ENCODE measurements around the gene PANK2.

Gene PANK2

GRCh38 chr20:3919352-3919751, 30.2 kb downstream of the PANK2 start:
- TF ChIP-seq CTCF (conservative IDR thresholded peaks at IDR 0.05; ENCODE audit: control insufficient read depth, insufficient read depth, low read depth, low read length) = no peak

GRCh38 chr20:3922223-3922982, 33.2 kb downstream of the PANK2 start:
- no peak for DNase-seq (ENCODE audit: low read depth)
- no peak for TF ChIP-seq CTCF (conservative IDR thresholded peaks at IDR 0.05; ENCODE audit: control insufficient read depth, insufficient read depth, low read depth, low read length)
- no peak overlapping the region for H3K4me3 ChIP-seq (ENCODE audit: control insufficient read depth, low read depth, low read length)

More at GRCh38 chr20:3919352-3919751, 30.2 kb downstream of the PANK2 start:
- no peak overlapping the region for H3K4me3 ChIP-seq (ENCODE audit: control insufficient read depth, low read depth, low read length)
- DNase-seq (ENCODE audit: low read depth) = peak; percentile 40

GRCh38 chr20:3922983-3923339, 33.8 kb downstream of the PANK2 start:
- TF ChIP-seq CTCF (conservative IDR thresholded peaks at IDR 0.05; ENCODE audit: control insufficient read depth, insufficient read depth, low read depth, low read length) = no peak
- DNase-seq (ENCODE audit: low read depth) = no peak
- no peak overlapping the region for H3K4me3 ChIP-seq (ENCODE audit: control insufficient read depth, low read depth, low read length)

GRCh38 chr20:3923818-3924217, 34.6 kb downstream of the PANK2 start:
- H3K4me3 ChIP-seq (ENCODE audit: control insufficient read depth, low read depth, low read length) = no peak overlapping the region
- peak; percentile 65 for DNase-seq (ENCODE audit: low read depth)
- TF ChIP-seq CTCF (conservative IDR thresholded peaks at IDR 0.05; ENCODE audit: control insufficient read depth, insufficient read depth, low read depth, low read length) = no peak

GRCh38 chr20:3924304-3925112, 35.3 kb downstream of the PANK2 start:
- peak; percentile 43 for DNase-seq (ENCODE audit: low read depth)
- peak; percentile 5 for TF ChIP-seq CTCF (conservative IDR thresholded peaks at IDR 0.05; ENCODE audit: control insufficient read depth, insufficient read depth, low read depth, low read length)
- no peak overlapping the region for H3K4me3 ChIP-seq (ENCODE audit: control insufficient read depth, low read depth, low read length)

- no peak for TF ChIP-seq CTCF (conservative IDR thresholded peaks at IDR 0.05; ENCODE audit: control insufficient read depth, insufficient read depth, low read depth, low read length)
- DNase-seq (ENCODE audit: low read depth) = no peak
These were observed 36.0 kb downstream of the PANK2 start for GRCh38 chr20:3925113-3925695.

More at GRCh38 chr20:3925113-3925695, 36.0 kb downstream of the PANK2 start:
- H3K4me3 ChIP-seq (ENCODE audit: control insufficient read depth, low read depth, low read length) = no peak overlapping the region
